HepG2 (cell line): ENCODE results near the gene SLC9A5. TPM values are rescaled to one million over a fixed set of nuclear protein-coding genes. Genes with fewer than 3 reads are reported as not detected.

Experiments used
- FOXC1 ChIP-seq: sonication (generic); formaldehyde crosslinking; IDR thresholded peaks from 2 replicates; pipeline ENCODE4 v1.8.0; 2022; ENCODE audit warnings: mild to moderate bottlenecking, missing genetic modification reagents, borderline replicate concordance
- HOMEZ ChIP-seq: IDR thresholded peaks from 2 replicates; pipeline ENCODE4 v1.6.1; 2016; ENCODE audit warnings: low read depth
- KAT7 ChIP-seq: IDR thresholded peaks from 2 replicates; pipeline ENCODE4 v1.6.1; 2018; ENCODE audit warnings: borderline replicate concordance, missing compliant biosample characterization
- KAT8 ChIP-seq: IDR thresholded peaks from 2 replicates; pipeline ENCODE4 v1.6.1; 2016; ENCODE audit warnings: missing genetic modification reagents, missing compliant biosample characterization
- KLF16 ChIP-seq, 2 experiments: sonication (generic) in 1 of 2; formaldehyde crosslinking in 1 of 2; IDR thresholded peaks; 2 replicates each; pipeline versions ENCODE4 v1.6.1 to v1.8.0; 2016 to 2023; ENCODE audit warnings: missing genetic modification reagents in 2 of 2, missing compliant biosample characterization in 1 of 2
- KLF6 ChIP-seq: IDR thresholded peaks from 2 replicates; pipeline ENCODE4 v1.8.0; 2016; ENCODE audit warnings: missing biosample characterization, missing genetic modification reagents
- MIER3 ChIP-seq: IDR thresholded peaks from 2 replicates; pipeline ENCODE4 v1.6.1; 2016; ENCODE audit warnings: missing compliant biosample characterization, borderline replicate concordance
- MLX ChIP-seq: IDR thresholded peaks from 2 replicates; pipeline ENCODE4 v1.6.1; 2016
- MZF1 ChIP-seq: sonication (generic); formaldehyde crosslinking; IDR thresholded peaks from 2 replicates; pipeline ENCODE4 v1.8.1; 2023; ENCODE audit warnings: mild to moderate bottlenecking, missing genetic modification reagents, borderline replicate concordance
- RFXAP ChIP-seq: sonication (generic); formaldehyde crosslinking; IDR thresholded peaks from 2 replicates; pipeline ENCODE4 v1.4.0; 2020; ENCODE audit warnings: missing genetic modification reagents, borderline replicate concordance
- SNAI1 ChIP-seq: sonication (generic); formaldehyde crosslinking; IDR thresholded peaks from 2 replicates; pipeline ENCODE4 v1.5.0; 2020; ENCODE audit warnings: mild to moderate bottlenecking, missing genetic modification reagents, borderline replicate concordance
- ZNF124 ChIP-seq: sonication (generic); formaldehyde crosslinking; IDR thresholded peaks from 2 replicates; pipeline ENCODE4 v1.4.0; 2020; ENCODE audit warnings: missing genetic modification reagents
- ZNF678 ChIP-seq: sonication (generic); formaldehyde crosslinking; IDR thresholded peaks from 2 replicates; pipeline ENCODE4 v1.4.0; 2020; ENCODE audit warnings: mild to moderate bottlenecking, missing genetic modification reagents
- ZXDC ChIP-seq: sonication (generic); formaldehyde crosslinking; IDR thresholded peaks from 2 replicates; pipeline ENCODE4 v1.5.0; 2020; ENCODE audit warnings: mild to moderate bottlenecking, missing genetic modification reagents
- polyA plus RNA-seq, 8 experiments: library from polyadenylated mRNA; depleted of rRNA in 3 of 8; stranded (reverse) in 7 of 8; unstranded in 1 of 8; fragments of >200 nt; fragmentation: Illumina TruSeq in 4 of 8; extraction: Trizol in 4 of 8; gene quantifications; 2 replicates each; pipeline versions ENCODE4 v1.2.1 to v1.2.3, GENCODE V29; 2011 to 2016; ENCODE audit warnings: low read depth in 4 of 8, missing spikeins in 1 of 8, mixed read lengths in 1 of 8; ENCODE audit not compliant: insufficient read depth in 1 of 8
- total RNA-seq, 5 experiments: library from RNA; depleted of rRNA; stranded (reverse); fragments of >200 nt; fragmentation: Illumina TruSeq; extraction: Trizol; gene quantifications; 2 replicates each; pipeline ENCODE4 v1.2.3, GENCODE V29; 2016; ENCODE audit warnings: low read depth in 1 of 5
- TF ChIP-seq, protein P1 (sequence below): sonication (generic); formaldehyde crosslinking; IDR thresholded peaks from 2 replicates; pipeline ENCODE4 v1.5.0; 2020; ENCODE audit warnings: mild to moderate bottlenecking, missing genetic modification reagents, borderline replicate concordance

The SLC9A5 gene
- total and polyA plus RNA-seq, 2 of the 13 experiments (the other 11 are each of a cell fraction or from before 2014, with no cell fraction given), result 0.58 to 1.4 TPM

- no peak for TF ChIP-seq KAT7 (CRISPR knock-in tag)
- peak; percentile 22; the same call in 1 of the 2 replicates for TF ChIP-seq MIER3 (CRISPR knock-in tag)
- no peak for TF ChIP-seq ZXDC (CRISPR knock-in tag)
- TF ChIP-seq HOMEZ (CRISPR knock-in tag), result peak; percentile 44; the same call in 1 of the 2 replicates
- 0 out of 2 replicates have a peak, but pooled peaks have one; percentile 5 for TF ChIP-seq SNAI1
- no peak; the same call in 1 of the 2 replicates for TF ChIP-seq FOXC1 (CRISPR knock-in tag)
- TF ChIP-seq KAT8, result peak; percentile 49
- TF ChIP-seq MZF1 (CRISPR knock-in tag), result no peak
- peak; percentile 78 for TF ChIP-seq KLF6
- TF ChIP-seq MLX (CRISPR knock-in tag), result peak; percentile 52; the same call in 1 of the 2 replicates
- TF ChIP-seq ZNF124, result peak; percentile 85; the same call in 1 of the 2 replicates
- peak in 1 of 2 experiments; percentile 58; a peak in 2 of 4 replicates for TF ChIP-seq KLF16 (CRISPR knock-in tag; IDR thresholded peaks at IDR 0.05)
- no peak for TF ChIP-seq RFXAP
- TF ChIP-seq ZNF678 (CRISPR knock-in tag), result peak; percentile 66; the same call in 1 of the 2 replicates
- TF ChIP-seq, protein P1, sequence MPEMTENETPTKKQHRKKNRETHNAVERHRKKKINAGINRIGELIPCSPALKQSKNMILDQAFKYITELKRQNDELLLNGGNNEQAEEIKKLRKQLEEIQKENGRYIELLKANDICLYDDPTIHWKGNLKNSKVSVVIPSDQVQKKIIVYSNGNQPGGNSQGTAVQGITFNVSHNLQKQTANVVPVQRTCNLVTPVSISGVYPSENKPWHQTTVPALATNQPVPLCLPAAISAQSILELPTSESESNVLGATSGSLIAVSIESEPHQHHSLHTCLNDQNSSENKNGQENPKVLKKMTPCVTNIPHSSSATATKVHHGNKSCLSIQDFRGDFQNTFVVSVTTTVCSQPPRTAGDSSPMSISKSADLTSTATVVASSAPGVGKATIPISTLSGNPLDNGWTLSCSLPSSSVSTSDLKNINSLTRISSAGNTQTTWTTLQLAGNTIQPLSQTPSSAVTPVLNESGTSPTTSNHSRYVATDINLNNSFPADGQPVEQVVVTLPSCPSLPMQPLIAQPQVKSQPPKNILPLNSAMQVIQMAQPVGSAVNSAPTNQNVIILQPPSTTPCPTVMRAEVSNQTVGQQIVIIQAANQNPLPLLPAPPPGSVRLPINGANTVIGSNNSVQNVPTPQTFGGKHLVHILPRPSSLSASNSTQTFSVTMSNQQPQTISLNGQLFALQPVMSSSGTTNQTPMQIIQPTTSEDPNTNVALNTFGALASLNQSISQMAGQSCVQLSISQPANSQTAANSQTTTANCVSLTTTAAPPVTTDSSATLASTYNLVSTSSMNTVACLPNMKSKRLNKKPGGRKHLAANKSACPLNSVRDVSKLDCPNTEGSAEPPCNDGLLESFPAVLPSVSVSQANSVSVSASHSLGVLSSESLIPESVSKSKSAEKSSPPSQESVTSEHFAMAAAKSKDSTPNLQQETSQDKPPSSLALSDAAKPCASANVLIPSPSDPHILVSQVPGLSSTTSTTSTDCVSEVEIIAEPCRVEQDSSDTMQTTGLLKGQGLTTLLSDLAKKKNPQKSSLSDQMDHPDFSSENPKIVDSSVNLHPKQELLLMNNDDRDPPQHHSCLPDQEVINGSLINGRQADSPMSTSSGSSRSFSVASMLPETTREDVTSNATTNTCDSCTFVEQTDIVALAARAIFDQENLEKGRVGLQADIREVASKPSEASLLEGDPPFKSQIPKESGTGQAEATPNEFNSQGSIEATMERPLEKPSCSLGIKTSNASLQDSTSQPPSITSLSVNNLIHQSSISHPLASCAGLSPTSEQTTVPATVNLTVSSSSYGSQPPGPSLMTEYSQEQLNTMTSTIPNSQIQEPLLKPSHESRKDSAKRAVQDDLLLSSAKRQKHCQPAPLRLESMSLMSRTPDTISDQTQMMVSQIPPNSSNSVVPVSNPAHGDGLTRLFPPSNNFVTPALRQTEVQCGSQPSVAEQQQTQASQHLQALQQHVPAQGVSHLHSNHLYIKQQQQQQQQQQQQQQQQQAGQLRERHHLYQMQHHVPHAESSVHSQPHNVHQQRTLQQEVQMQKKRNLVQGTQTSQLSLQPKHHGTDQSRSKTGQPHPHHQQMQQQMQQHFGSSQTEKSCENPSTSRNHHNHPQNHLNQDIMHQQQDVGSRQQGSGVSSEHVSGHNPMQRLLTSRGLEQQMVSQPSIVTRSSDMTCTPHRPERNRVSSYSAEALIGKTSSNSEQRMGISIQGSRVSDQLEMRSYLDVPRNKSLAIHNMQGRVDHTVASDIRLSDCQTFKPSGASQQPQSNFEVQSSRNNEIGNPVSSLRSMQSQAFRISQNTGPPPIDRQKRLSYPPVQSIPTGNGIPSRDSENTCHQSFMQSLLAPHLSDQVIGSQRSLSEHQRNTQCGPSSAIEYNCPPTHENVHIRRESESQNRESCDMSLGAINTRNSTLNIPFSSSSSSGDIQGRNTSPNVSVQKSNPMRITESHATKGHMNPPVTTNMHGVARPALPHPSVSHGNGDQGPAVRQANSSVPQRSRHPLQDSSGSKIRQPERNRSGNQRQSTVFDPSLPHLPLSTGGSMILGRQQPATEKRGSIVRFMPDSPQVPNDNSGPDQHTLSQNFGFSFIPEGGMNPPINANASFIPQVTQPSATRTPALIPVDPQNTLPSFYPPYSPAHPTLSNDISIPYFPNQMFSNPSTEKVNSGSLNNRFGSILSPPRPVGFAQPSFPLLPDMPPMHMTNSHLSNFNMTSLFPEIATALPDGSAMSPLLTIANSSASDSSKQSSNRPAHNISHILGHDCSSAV (CRISPR knock-in tag), result no peak
Observed at GRCh38 chr16:67247192-67248072, 1.3 kb upstream of the SLC9A5 start, which contains the start of gene FHOD1 (continued).
